Adrenal gland (tissue), 12 donors: ENCODE measurements around the gene MS4A10. TPM values are rescaled to one million over a fixed set of nuclear protein-coding genes. Genes with fewer than 3 reads are reported as not detected.

Experiments
- DNase-seq, 7 donors: peaks; one replicate each; pipeline ENCODE4 v3.0.0-alpha.2; 2019 to 2020
- H3K27ac ChIP-seq, 5 donors: fragments of 200-600 bp; sonication (generic) in 4 of 5; 1 replicate in 3 of 5; 2 replicates in 2 of 5; pipeline versions ENCODE4 v1.5.1 to v1.8.0; 2016 to 2020; ENCODE audit warnings: mild to moderate bottlenecking in 1 of 5
- H3K27me3 ChIP-seq: fragments of 200-600 bp; 2 replicates; pipeline ENCODE4 v1.8.0; 2021
- H3K36me3 ChIP-seq, 2 donors: fragments of 200-600 bp; replicated peaks in 1 of 2; 1 replicate in 1 of 2; 2 replicates in 1 of 2; pipeline versions ENCODE4 v1.5.1 to v1.8.0; 2018 to 2022
- H3K4me1 ChIP-seq, 2 donors: fragments of 200-600 bp; replicated peaks in 1 of 2; 1 replicate in 1 of 2; 2 replicates in 1 of 2; pipeline versions ENCODE4 v1.5.1 to v1.8.0; 2018 to 2021
- H3K4me3 ChIP-seq, 4 donors: fragments of 200-600 bp; sonication (generic) in 3 of 4; one replicate each; pipeline ENCODE4 v1.5.1; 2016 to 2018
- H3K9me3 ChIP-seq, 3 donors: fragments of 200-600 bp; sonication (generic) in 1 of 3; replicated peaks in 1 of 3; 1 replicate in 2 of 3; 2 replicates in 1 of 3; pipeline versions ENCODE4 v1.5.1 to v1.8.0; 2016 to 2021
- POLR2A ChIP-seq, 2 donors: fragments of 450-650 bp; IDR thresholded peaks; one replicate each; pipeline ENCODE4 v1.6.1; 2017; ENCODE audit warnings: antibody characterized with exemption in 2 of 2, mild to moderate bottlenecking in 2 of 2, moderate library complexity in 1 of 2
- WGBS, 4 donors: extraction: QIAGEN DNeasy Blood & Tissue Kit in 2 of 4; methylation state at CpG; one replicate each; pipeline versions ENCODE4 v1.1.5 to v1.1.7; 2013 to 2017; 5-methylcytosine and 5-hydroxymethylcytosine counted together
- intact Hi-C, 2 donors: fragments of 100-400 bp; cut with DNase I; formaldehyde crosslinking; loops; one replicate each; pipeline versions ENCODE4 v1.14.1 to v1.15.0; 2022 to 2023
- polyA plus RNA-seq, 3 donors: library from polyadenylated mRNA; stranded (reverse); fragments of 200-250 nt in 2 of 3; fragments of 350-450 nt in 1 of 3; fragmentation: Illumina TruSeq in 1 of 3; extraction: RNeasy Lipid Tissue Mini Kit (QIAGEN cat#74804) in 1 of 3; gene quantifications; one replicate each; pipeline ENCODE4 v1.2.3, GENCODE V29; 2013 to 2014
- total RNA-seq, 9 donors: library from RNA; depleted of rRNA in 4 of 9; stranded (reverse); fragments of >200 nt in 4 of 9; fragments of 120-200 nt in 1 of 9; fragmentation: NEBNext Ultra II Directional in 1 of 9; extraction: Animal tissue kit (Norgen Biotek cat#: 25700) in 1 of 9; gene quantifications; one replicate each; pipeline versions ENCODE4 v1.1.0 to v1.2.4, GENCODE V29; 2013 to 2023
- TF ChIP-seq, protein P1 (sequence below), 6 experiments: fragments of 450-650 bp in 4 of 6; fragments of 200-600 bp in 2 of 6; sonication (generic) in 1 of 6; IDR thresholded peaks; 1 replicate in 5 of 6; 2 replicates in 1 of 6; pipeline versions ENCODE4 v1.5.1 to v1.8.0; 2016 to 2021; ENCODE audit warnings: antibody characterized with exemption in 6 of 6, mild to moderate bottlenecking in 2 of 6, moderate library complexity in 1 of 6
- donor health status: healthy with polysubstance abuse.
- donor health status: Bipolar disorder and iron deficiency.
- donor health status: DM: yes; HTN: yes; CAD: no.
- donor health status: DM: no; HTN: no; CAD: no.
- donor health status: DM: no; HTN: no; CAD: no.
- donor health status: DM: yes; HTN: yes; CAD: no.

The MS4A10 gene
- total and polyA plus RNA-seq, 12 donors = not detected

DNA sequence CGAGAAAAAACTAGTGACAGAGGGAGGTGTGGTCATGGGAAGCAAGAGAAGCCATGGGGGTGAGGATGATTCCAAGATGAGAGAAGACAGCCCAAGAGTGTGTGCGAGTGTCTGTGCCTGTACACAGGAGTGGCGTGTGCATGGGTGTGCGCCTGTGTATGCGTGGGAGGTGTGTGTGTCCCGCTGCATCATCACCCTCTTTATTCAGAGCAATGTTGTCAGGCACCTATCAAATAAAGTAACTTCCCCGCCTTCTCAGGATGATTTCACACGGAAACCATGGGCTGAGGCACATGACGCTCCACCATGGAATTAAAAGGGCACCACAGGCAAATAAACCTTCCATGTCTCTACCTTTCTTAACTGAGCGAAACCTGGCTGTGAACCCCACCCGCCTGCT is 24.6 kb downstream of the MS4A10 start:
- H3K4me3 ChIP-seq = no peak overlapping the region
- no peak for DNase-seq
- 82 to 94% (median 90%) methylated on average over 11 of the region's 11 CpGs for WGBS, 4 donors

DNA sequence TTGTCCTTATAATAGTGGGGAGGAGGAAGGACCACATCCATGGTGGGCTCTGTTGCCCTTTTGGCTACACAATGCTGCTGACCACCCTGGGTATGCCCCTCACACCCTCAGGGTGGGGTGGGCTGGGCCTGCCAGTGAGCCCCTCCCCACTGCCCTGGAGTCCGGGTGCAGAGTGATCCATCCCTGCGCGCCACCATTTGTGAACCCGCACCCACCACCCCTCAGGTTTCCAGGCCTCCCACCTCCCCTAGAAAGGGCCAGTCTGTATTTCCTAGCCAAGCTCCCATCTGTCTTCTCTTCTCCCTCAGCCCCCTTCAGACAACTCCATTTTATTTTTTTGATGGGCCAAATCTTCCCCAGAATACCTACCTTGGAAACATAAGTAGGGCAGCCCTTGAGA is 25.0 kb downstream of the MS4A10 start:
- H3K36me3 ChIP-seq = no peaks in the 10 kb centered on the region
- H3K27me3 ChIP-seq = no peaks in the 10 kb centered on the region
- H3K9me3 ChIP-seq = no peaks in the 10 kb centered on the region
- DNase-seq = no peak
- no peak overlapping the region for H3K27ac ChIP-seq
- H3K4me1 ChIP-seq = no peaks in the 10 kb centered on the region
- no peak for TF ChIP-seq POLR2A (IDR thresholded peaks at IDR 0.05)
- TF ChIP-seq, protein P1, sequence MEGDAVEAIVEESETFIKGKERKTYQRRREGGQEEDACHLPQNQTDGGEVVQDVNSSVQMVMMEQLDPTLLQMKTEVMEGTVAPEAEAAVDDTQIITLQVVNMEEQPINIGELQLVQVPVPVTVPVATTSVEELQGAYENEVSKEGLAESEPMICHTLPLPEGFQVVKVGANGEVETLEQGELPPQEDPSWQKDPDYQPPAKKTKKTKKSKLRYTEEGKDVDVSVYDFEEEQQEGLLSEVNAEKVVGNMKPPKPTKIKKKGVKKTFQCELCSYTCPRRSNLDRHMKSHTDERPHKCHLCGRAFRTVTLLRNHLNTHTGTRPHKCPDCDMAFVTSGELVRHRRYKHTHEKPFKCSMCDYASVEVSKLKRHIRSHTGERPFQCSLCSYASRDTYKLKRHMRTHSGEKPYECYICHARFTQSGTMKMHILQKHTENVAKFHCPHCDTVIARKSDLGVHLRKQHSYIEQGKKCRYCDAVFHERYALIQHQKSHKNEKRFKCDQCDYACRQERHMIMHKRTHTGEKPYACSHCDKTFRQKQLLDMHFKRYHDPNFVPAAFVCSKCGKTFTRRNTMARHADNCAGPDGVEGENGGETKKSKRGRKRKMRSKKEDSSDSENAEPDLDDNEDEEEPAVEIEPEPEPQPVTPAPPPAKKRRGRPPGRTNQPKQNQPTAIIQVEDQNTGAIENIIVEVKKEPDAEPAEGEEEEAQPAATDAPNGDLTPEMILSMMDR (IDR thresholded peaks at IDR 0.05) = no peak
- no peak overlapping the region for H3K4me3 ChIP-seq
- intact Hi-C loops = no loop called here
- WGBS, 4 donors = 89 to 96% (median 92%) methylated on average over 4 of the region's 4 CpGs

More for the DNA sequence above, 24.6 kb downstream of the MS4A10 start:
- H3K4me1 ChIP-seq = no peaks in the 10 kb centered on the region
- H3K36me3 ChIP-seq = no peaks in the 10 kb centered on the region
- H3K9me3 ChIP-seq = no peaks in the 10 kb centered on the region
- no peak overlapping the region for H3K27ac ChIP-seq
- TF ChIP-seq POLR2A (IDR thresholded peaks at IDR 0.05) = no peak
- TF ChIP-seq, protein P1 (IDR thresholded peaks at IDR 0.05) = no peak
- H3K27me3 ChIP-seq = no peaks in the 10 kb centered on the region
- intact Hi-C loops = no loop called here

DNA sequence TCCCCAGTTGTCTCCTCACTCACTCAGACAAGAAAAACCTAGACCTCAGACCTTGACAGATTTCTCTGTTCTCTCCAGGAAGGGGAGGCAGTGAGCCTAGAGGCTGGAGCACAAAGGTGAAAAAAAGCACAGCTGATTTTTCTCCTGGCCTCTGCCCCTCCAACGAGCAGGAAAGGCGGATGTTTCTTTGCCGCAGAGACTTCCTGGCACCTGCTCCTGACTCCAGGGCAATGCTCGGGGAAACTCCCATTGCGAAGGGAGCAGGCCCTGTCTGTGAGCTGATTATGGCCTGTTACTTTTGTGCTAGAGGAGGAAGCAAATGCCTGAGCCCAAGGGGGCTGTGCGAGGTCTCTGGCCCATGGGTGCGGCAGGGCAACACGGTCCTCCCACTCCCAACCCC is 25.4 kb downstream of the MS4A10 start:
- TF ChIP-seq, protein P1 (IDR thresholded peaks at IDR 0.05) = no peak
- TF ChIP-seq POLR2A (IDR thresholded peaks at IDR 0.05) = no peak
- H3K27ac ChIP-seq = no peak overlapping the region
- no peaks in the 10 kb centered on the region for H3K27me3 ChIP-seq
- H3K36me3 ChIP-seq = no peaks in the 10 kb centered on the region
- DNase-seq = no peak
- intact Hi-C loops = no loop called here
- H3K4me1 ChIP-seq = no peaks in the 10 kb centered on the region
- H3K9me3 ChIP-seq = no peaks in the 10 kb centered on the region
- no peak overlapping the region for H3K4me3 ChIP-seq
- WGBS, 4 donors = 38 to 59% (median 54%) methylated on average over 4 to 8 of the region's 8 CpGs

DNA sequence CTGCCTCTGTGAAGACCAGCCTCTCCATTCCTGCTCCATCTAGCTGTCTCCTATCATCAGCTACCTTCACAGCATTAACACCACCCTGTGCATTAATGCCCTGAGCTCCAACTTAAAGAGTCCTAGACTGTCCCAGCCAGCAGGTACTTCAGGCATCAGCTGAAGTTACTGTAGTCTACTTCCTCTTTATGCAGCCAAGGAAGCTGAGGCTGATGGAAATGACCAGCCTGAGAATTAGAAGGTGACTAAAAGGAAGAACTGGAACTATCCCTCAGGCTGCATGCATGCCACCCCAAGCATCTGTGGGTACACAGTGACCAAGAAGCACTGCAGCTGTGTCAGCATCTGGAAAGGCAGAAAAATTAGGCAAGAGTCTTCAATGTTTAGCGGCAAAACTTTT is 28.2 kb downstream of the MS4A10 start:
- Histone ChIP-seq H3K4me3 (no peak overlapping the region), H3K4me1 (no peaks in the 10 kb centered on the region), H3K27me3 (no peaks in the 10 kb centered on the region), H3K9me3 (peaks cover 0 to 3% (median 0%) of the 10 kb centered on the region in 3 donors), H3K27ac (no peak overlapping the region), H3K36me3 (no peaks in the 10 kb centered on the region)
- intact Hi-C loops = no loop called here
- TF ChIP-seq, protein P1 (IDR thresholded peaks at IDR 0.05) = no peak
- no peak for TF ChIP-seq POLR2A (IDR thresholded peaks at IDR 0.05)
- 88 to 100% (median 98%) methylated on average over 1 of the region's 1 CpG for WGBS, 4 donors
- DNase-seq = no peak
